ENCODE data around the gene CIAO3. TPM values are rescaled to one million over a fixed set of nuclear protein-coding genes. Genes with fewer than 3 reads are reported as not detected.
"Not testable (repeated sequence)": the region's sequence is repeated elsewhere in the genome, so short reads cannot be mapped to it uniquely, and the experiment has no call there.

CIAO3 gene
- total RNA-seq, 2 experiments from 2014 or later: 33.4 to 34.5 TPM

- ChIA-PET POLR2A (no interaction called here), CTCF (no interaction called here)
Observed at GRCh38 chr16:763369-764183, 22.8 kb upstream of the CIAO3 start.

- POLR2A ChIA-PET: no interaction called here
Observed at GRCh38 chr16:762595-763268, 21.9 kb upstream of the CIAO3 start.

GRCh38 chr16:761625-762513, 21.1 kb upstream of the CIAO3 start:
- ChIA-PET POLR2A (no interaction called here), CTCF (interaction anchor here (0.6 to 1.3 kb wide), 3 partner anchors 17 to 295 kb away, joined by 3 to 4 read pairs (median 3); no protein-coding TSS in a partner anchor)

More at GRCh38 chr16:762595-763268, 21.9 kb upstream of the CIAO3 start:
- CTCF ChIA-PET: interaction anchor here (0.6 to 0.8 kb wide), 2 partner anchors 18 to 294 kb away, joined by 3 read pairs; no protein-coding TSS in a partner anchor

GRCh38 chr16:760545-761343, 19.9 kb upstream of the CIAO3 start, which contains the start of gene MSLN:
Gene MSLN (plus strand): TSS chr16:760734. CDS start chr16:762681, 1,947 bp downstream.
- CTCF ChIA-PET: interaction anchor here (1.3 kb wide), 1 partner anchor 48 kb away, joined by 4 read pairs; no protein-coding TSS in a partner anchor
- POLR2A ChIA-PET: no interaction called here

- POLR2A ChIA-PET: no interaction called here
Observed at GRCh38 chr16:760065-760464, 19.3 kb upstream of the CIAO3 start.

GRCh38 chr16:759110-759910, 18.5 kb upstream of the CIAO3 start:
- CTCF ChIA-PET: interaction anchor here (1.1 kb wide), 1 partner anchor 15 kb away, joined by 3 read pairs; no protein-coding TSS in a partner anchor
- POLR2A ChIA-PET: no interaction called here

More at GRCh38 chr16:760065-760464, 19.3 kb upstream of the CIAO3 start:
- CTCF ChIA-PET: interaction anchor here (1.1 kb wide), 1 partner anchor 16 kb away, joined by 3 read pairs; no protein-coding TSS in a partner anchor

- CTCF ChIA-PET: interaction anchor here (0.6 to 1.0 kb wide), 2 partner anchors 35 to 441 kb away, joined by 3 read pairs; no protein-coding TSS in a partner anchor
Observed at GRCh38 chr16:756428-756827, 15.6 kb upstream of the CIAO3 start.

GRCh38 chr16:754656-755055, 13.9 kb upstream of the CIAO3 start:
- CTCF ChIA-PET: no interaction called here
- POLR2A ChIA-PET: no interaction called here

More at GRCh38 chr16:756428-756827, 15.6 kb upstream of the CIAO3 start:
- POLR2A ChIA-PET: no interaction called here

- CTCF ChIA-PET: interaction anchor here (0.7 kb wide), 2 partner anchors 138 to 709 kb away, joined by 3 to 6 read pairs; no protein-coding TSS in a partner anchor
- POLR2A ChIA-PET: not testable (repeated sequence)
Observed at GRCh38 chr16:754121-754607, 13.4 kb upstream of the CIAO3 start.

GRCh38 chr16:752007-752312, 11.2 kb upstream of the CIAO3 start:
- POLR2A ChIA-PET: no interaction called here
- CTCF ChIA-PET: no interaction called here

- POLR2A ChIA-PET: no interaction called here
- CTCF ChIA-PET: interaction anchor here (1.4 kb wide), 1 partner anchor 39 kb away, joined by 6 read pairs; no protein-coding TSS in a partner anchor
Observed at GRCh38 chr16:751152-752006, 10.6 kb upstream of the CIAO3 start.

- POLR2A ChIA-PET: no interaction called here
- CTCF ChIA-PET: interaction anchor here (0.6 to 1.4 kb wide), 2 partner anchors 39 to 87 kb away, joined by 3 to 6 read pairs; no protein-coding TSS in a partner anchor
Observed at GRCh38 chr16:750485-750884, 9.7 kb upstream of the CIAO3 start.

GRCh38 chr16:749010-749409, 8.2 kb upstream of the CIAO3 start:
- ChIA-PET POLR2A (no interaction called here), CTCF (no interaction called here)

- CTCF ChIA-PET: no interaction called here
- POLR2A ChIA-PET: no interaction called here
Observed at GRCh38 chr16:747978-748746, 7.4 kb upstream of the CIAO3 start.

- CTCF ChIA-PET: no interaction called here
Observed at GRCh38 chr16:746637-747036, 5.8 kb upstream of the CIAO3 start.

GRCh38 chr16:745739-746138, 4.9 kb upstream of the CIAO3 start:
- ChIA-PET POLR2A (no interaction called here), CTCF (interaction anchor here (0.6 kb wide), 2 partner anchors 9 to 312 kb away, joined by 3 read pairs; no protein-coding TSS in a partner anchor)

More at GRCh38 chr16:746637-747036, 5.8 kb upstream of the CIAO3 start:
- POLR2A ChIA-PET: no interaction called here
